Stimulated activated CD4-positive, alpha-beta T cell treated with anti-CD3 and anti-CD28 coated beads, Interleukin-2, amount 100 ng/mL, for 24 hours (primary cell): ENCODE data around the gene ANKRD1.
"Not testable (repeated sequence)": the region's sequence is repeated elsewhere in the genome, so short reads cannot be mapped to it uniquely, and the experiment has no call there.

ENCODE experiments used
- DNase-seq, 2 donors: peaks; one replicate each; pipeline ENCODE4 v3.0.0-alpha.2; 2020

ANKRD1 gene

DNA sequence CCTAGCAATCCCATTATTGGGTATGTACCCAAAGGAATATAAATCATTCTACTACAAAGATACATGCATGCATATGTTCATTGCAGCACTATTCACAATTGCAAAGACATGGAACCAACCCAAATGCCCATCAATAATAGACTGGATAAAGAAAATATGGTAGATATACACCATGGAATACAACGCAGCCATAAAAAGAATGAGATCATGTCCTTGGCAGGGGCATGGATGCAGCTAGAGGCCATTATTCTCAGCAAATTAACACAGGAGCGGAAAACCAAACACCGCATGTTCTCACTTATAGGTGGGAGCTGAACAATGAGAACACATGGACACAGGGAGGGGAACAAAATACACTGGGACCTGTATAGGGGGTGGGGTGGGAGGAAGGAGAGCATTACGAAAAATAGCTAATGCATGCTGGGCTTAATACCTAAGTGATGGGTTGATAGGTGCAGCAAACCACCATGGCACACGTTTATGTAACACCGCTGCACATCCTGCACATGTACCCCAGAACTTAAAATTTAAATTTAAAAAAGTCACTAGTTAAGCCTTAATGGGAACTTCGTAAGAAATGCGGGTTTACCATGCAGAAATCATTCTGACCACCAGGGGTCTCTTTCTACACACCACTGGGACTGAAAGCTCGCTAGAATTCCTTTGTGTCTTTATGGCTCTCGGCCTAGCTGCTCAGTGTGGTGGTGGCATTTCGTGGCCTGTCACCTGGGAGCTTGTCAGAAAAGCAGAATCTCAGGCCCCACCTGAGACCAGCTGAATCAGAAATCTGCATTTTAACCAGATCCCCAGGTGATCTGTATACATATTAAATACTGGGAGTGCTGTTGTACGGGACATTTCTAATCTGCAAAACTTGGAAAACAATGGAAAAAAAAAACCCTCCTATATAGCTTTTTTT lies 9.5 kb downstream of the ANKRD1 start:
- peak; percentile 24 to 55 for DNase-seq

DNA sequence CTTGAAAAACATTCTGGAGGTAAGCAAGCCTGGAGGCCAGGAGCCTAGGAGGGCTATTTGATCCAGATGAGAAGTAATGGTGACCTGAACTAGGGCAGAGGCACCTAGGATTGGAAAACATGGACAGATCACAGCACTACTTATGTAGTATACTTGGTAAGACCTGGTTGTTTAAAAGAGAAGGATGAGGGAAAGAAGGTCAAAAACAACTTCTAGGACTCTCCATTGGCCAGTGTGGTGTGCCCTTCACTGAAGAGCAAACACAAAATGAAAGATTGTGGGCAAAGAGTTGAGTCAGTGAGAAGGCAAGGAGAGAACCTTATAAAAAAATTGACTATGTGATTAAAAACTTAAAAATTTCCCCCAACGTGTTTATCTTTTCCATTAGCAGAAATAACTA lies 14.3 kb downstream of the ANKRD1 start:
- DNase-seq = no peak

DNA sequence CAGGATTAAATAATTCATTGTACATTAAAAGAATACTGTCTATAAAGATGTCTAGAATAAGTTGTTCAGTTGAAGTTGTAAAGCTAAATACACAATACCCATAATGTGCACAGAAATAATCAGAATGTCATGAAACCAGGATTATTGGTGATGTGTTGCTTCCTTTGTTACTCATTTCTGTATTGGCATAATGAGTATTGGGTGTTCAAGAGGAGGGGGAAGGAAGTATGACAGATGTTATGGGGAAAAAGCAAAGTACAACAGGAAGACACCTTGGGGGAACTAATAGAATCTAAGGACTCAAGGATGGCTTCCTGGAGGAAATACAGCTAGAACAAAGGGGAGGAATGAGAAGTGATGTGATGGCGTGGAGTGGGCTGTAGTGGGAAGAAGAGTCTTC lies 15.0 kb downstream of the ANKRD1 start:
- DNase-seq = no peak

DNA sequence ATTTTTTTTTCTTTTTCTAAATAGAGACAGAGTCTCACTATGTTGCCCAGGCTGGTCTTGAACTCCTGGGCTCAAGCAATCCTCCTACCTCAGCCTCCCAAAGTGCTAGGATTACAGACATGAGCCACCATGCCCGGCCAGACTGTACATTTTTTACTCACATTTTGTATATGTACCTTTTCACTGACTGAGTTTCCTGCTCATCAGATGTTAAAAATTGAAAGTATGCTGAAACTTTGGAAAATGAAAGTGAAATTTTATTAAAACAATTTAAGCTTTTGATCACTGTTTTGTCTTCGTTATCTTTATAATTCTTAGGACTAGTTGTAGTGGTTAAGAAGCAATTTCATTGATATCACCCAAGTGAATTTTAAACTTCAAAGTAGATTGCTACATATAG lies 24.0 kb downstream of the ANKRD1 start:
- DNase-seq = not testable (repeated sequence)

DNA sequence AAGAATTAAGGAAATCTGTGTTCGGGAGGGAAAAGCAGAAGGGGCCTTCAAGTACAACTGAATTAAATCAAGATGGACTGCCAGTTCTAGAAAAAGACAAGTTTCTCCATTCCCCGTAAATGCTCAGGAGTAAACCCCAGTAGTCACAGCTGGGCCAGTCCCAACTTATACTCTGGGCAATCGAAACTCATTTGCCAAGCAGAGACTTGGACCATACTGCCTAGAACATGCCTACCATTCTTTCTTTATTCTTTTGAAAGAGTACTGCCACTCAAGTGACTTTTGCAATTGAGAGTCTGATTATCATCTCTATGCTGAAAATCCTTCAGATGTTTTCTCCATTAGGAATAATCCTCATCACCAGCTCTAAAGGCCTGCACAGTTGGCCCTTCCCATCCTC lies 27.7 kb downstream of the ANKRD1 start:
- no peak for DNase-seq

DNA sequence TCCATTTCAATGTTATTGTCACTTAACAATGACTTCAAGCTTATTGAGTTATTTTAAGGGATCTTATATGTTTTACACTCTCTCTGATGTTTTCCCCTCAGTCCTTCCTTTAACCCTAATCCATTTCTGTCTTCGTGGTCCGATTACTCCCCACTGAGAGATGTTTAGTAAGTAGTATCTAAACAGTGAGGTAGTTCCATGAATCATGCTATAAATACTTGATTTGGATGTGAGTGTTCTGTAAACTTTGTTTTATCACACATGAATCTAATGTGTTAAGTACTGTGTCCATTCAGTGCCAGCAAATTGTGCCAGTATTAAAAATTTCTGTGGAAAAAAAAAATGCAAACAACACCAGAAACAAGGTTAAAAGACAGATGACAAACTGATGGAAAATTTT lies 30.5 kb downstream of the ANKRD1 start:
- no peak for DNase-seq

DNA sequence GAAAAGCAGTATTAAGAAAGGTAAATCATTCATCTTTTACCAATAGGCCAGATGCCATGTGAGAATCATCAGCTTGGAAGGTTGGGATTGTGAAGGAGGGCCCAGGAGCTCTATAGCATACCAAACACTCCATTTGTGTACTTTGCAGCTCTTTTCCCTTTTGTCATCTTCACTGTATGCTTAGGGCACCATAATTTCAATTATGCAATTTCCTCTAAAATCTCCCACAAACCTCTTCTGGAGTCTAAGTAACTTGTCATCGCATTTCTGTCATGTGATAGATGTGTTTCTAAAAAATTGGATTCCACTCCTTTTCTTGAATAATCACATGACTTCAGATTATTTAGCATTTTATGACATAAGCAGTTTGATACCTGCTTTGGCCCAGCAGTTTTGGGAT lies 31.3 kb downstream of the ANKRD1 start:
- no peak for DNase-seq

DNA sequence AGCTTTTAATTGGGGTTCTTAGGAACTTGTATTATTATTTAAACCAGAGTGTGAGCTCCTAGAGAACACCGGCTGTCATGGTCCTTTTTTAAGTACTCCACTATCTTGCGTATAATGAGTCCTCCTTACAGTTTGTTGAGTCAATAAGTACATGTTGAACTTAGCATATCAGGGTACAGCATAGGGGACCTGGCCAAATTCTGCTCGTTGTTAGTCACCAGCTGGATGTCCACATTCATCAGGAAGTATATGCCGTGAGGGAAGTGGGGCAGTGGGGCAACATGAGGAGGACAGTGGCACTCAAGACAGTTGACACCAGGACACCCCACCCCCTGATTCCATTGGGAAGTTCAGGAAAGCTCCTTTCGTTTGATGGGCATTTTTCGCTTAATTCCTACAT lies 32.5 kb downstream of the ANKRD1 start:
- no peak for DNase-seq

DNA sequence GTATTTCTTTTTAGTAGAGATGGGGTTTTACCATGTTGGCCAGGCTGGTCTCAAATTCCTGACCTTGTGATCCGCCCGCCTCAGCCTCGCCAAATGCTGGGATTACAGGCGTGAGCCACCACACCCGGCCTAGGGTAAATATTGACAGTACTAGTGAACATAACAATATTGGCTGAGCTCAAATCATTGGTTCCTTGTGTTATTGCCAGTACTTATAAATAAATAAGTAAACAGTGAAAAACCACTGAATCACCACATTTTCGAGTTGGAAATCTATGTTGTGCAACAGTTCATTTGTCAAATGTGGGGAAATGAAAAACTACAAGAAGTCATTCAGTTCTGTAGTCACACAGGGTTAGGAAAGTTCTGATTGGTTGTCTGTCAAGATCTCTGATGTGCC lies 33.3 kb downstream of the ANKRD1 start:
- no peak for DNase-seq

DNA sequence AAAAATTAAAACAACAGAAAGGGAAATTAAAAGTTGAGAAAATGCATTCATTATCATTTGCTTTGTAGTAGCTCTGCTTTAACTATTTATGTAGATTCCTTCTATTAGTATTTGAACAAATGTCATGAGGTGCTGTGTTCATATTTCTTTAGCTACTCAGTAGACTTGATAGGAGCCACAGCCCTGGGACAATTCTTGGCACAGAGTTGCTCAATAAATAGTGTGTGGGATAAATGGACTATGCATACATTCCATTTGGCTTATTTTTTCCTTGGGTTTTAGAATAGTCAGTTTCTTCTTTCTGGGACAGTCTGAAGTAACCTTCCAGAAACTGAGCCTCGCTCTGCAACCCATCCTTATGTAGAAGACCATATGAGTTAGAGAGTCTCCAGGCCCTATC lies 35.7 kb downstream of the ANKRD1 start:
- no peak for DNase-seq

DNA sequence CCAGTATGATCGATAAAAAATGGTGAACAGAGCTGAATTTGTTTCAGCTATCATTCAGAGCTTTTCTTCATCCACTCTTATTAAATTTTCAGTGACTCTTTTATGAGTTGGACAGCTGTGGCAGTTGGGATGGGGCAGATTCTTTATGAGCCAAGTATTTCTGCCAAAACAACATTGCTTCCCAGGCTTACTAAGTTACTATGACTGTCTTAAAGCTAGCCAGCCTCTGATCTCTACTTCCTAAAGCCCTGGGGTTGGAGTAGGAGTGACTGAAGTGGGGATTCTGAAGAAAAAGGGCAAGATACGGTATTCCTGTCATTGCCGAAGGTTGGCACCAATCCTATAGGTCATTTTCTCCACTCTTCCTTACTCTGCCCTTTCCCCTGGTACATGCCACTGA lies 36.5 kb downstream of the ANKRD1 start:
- DNase-seq = no peak

DNA sequence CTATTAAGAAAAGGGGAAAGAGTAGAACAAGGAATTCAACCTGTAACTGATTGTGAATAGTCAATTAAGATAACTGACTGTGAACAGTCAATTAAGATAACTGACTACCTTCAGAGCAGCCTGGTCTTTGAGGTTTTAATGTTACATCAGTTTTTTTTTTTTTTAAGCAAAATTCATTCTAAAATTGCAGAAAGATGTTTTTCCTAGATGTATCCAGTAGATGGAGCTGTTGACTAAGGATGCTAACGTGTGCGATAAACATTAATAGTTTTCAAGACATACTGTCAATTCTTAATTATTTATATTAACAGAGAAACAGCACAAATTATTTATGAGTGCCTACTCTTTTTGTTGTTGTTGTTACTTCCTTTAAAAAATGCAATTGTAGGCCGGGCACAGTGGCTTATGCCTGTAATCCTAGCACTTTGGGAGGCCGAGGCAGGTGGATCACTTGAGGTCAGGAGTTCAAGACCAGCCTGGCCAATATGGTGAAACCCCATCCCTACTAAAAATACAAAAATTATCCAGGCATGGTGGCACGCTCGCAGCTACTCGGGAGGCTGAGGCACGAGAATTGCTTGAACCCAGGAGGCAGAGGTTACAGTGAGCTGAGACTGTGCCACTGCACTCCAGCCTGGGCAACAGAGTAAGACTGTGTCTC lies 40.7 kb downstream of the ANKRD1 start:
- DNase-seq = not testable (repeated sequence)

DNA sequence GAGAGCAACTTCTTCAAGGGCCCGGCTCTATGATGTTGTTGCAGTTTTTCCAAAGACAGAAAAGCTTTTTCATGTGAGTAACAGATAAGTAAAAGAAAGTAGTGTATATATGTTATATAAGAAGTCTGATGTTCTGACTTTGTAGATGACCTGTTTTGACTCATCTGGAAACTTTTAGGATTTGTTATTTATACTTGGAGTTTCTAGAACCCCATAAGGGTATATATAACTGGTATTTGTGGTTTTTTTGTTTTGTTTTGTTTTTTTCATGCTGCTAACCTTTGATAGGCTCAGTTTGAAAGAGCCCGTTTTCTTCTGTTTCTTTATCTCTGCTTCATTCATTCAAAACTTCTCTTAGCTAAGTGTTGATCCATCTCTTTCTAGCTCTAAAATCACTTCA lies 41.8 kb downstream of the ANKRD1 start:
- DNase-seq = no peak

DNA sequence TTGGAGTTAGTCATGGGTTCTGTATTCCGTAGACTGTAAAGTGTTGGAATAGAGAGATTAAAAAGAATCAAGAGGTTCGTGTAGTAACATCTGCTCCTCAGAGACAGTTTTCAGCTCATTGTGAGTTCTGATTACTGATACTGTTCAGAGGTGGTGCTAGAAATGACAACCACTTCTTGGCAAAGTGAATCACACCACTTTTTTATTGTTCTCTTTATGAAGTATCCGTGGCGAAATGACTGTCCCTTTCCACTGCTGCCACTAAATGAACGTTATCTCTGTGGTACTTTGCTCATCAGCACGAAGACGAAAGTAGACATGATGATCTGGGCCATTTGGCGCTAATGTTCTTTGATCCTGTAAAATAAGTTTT lies 48.3 kb downstream of the ANKRD1 start:
- peak; percentile 7 to 27 for DNase-seq

DNA sequence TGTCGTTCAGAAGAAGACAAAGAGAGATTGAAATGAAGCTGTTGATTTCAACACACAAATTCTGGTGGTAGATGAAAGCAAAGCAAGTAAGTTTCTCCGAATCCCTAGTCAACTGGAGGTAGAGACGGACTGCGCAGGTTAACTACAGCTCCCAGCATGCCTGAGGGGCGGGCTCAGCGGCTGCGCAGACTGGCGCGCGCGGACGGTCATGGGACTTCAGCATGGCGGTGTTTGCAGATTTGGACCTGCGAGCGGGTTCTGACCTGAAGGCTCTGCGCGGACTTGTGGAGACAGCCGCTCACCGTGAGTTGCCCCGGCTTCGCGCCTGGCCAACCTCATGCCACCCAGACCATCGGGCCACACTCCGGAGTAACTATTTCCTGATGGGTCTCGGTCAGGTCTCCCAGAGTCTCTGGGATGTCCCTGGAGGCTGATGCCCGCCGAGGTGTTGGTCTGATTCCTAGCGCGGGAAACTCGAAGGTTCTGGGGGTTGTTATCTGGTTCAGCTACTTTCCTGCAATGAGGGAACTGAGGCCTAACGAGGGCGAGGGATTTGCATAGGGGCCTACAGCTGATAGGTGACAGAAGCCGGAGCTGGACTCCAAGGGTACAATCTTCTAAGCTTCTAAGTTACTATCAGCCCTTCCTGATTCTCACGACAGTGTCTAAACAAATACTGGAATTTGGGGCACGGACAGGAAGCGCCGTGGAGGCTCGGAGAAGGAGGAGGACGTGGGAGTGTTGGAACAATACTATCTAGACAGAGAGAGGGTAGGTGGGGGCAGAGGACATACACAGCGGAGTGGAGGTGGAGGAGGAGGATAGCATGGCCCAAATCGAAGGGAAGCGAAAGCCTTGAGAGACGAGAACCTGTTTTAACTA lies 48.9 kb downstream of the ANKRD1 start, which contains the start of gene RPP30:
Gene RPP30, plus strand, starts transcription at position 209 of the 882 bp plus-strand sequence. Its CDS starts 13 bp downstream, at position 222.
- DNase-seq = peak; percentile 87

DNA sequence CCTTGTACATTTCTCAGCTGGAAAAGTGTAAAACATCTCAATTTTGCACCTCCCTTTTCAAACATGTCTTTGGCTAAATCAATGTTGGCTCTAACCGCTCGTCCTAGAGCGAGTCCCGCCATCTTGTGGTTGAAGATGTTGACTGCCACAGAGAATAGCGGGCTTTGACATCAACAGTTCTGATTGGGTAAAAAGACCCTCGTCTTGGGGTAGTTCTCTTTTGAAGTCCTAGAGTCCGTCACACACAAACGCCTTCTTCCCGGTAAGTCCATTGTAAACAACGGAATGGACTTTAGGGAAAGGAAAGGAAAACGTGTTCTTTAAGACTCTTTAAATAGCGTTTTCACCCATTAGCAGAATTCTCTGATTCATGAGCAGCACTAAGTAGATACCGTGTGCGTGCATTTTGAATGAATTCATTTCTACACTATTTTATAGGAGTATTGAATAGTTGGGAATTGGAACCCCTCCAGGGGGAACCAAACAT lies 49.6 kb downstream of the ANKRD1 start:
- peak; percentile 35 to 48 for DNase-seq

DNA sequence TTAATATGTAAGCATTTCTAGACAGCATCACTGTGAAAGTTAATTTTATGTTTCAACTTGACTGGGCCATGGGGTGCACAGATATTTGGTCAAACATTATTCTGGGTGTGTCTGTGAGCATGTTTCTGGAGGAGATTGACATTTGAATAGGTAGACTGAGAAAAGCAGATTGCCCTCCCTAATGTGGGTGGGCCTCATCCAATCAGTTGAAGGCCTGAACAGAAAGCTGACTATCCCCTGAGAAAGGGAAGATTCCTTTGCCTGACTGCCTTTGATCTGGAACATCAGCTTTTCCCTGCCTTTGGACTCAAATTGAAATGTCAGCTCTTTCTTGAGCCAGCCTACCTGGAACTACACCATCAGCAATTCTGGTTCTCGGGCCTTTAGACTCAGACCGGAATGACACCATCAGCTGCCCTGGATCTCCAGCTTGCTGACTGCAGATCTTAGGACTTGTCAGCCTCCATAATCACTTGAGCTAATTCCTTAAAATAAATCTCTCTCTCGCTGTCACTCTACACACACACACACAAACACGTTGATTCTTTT lies 54.8 kb downstream of the ANKRD1 start:
- no peak for DNase-seq

DNA sequence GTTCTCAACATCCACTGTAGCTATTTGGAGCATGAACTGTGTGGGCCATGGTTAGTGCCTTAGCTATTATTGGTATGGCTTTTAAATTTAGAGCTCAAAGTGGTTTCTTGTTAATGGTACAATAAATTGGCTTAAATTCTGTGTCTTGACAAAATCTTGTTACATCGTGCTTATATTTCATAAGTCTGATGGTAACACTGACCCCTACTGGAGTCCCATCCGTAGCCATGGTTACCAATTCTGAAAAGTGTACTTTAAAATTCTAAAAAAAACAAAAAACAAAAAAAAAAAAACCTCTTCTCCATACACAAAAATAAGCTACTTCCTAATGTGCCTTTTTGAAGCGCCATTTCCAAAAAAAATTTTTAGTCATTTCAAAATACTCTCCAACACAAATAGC lies 55.5 kb downstream of the ANKRD1 start:
- no peak for DNase-seq

DNA sequence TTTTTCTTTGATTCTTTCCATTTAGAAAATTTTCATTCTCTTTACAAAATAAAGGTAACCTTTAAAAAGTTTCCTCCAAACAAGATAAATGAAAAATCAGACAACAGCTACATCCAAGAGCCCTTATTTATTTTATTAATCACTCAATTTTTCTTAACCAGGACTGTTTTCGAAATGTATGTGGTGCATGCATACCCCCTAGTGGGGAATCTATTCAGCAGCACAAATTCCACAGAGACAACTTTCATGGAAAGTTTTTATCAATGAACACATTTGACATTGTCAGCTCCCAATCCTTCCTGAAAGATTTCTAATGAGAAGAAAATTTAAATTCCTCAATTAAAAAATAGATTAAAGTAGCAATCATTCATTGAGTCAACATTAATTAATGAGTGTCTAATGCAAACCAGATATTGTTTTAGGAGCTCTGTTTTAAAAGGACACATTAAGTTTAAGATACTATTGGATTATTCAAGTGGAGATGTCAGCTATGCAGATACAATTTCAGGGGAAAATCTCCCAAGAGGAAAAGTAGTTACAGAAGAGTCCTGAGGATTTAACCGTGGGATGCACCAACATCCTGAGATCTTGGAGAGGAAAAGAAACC lies 57.9 kb downstream of the ANKRD1 start:
- no peak for DNase-seq
